ENCODE data around the gene TMEM255B.

The TMEM255B gene

GRCh38 chr13:113770937-113771336 lies 11.9 kb downstream of the TMEM255B start (continued):
- TF ChIP-seq ZNF565 (CRISPR knock-in tag; conservative IDR thresholded peaks at IDR 0.05; ENCODE audit: low read depth) = no peak
- TF ChIP-seq PPARA (CRISPR knock-in tag; IDR thresholded peaks at IDR 0.05; ENCODE audit: borderline replicate concordance) = no peak

- ATAC-seq = no peak
- TF ChIP-seq PPARA (CRISPR knock-in tag; IDR thresholded peaks at IDR 0.05; ENCODE audit: borderline replicate concordance) = no peak
- TF ChIP-seq, protein P1, sequence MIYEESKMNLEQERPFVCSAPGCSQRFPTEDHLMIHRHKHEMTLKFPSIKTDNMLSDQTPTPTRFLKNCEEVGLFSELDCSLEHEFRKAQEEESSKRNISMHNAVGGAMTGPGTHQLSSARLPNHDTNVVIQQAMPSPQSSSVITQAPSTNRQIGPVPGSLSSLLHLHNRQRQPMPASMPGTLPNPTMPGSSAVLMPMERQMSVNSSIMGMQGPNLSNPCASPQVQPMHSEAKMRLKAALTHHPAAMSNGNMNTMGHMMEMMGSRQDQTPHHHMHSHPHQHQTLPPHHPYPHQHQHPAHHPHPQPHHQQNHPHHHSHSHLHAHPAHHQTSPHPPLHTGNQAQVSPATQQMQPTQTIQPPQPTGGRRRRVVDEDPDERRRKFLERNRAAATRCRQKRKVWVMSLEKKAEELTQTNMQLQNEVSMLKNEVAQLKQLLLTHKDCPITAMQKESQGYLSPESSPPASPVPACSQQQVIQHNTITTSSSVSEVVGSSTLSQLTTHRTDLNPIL (CRISPR knock-in tag; IDR thresholded peaks at IDR 0.05; ENCODE audit: low read depth) = no peak
- TF ChIP-seq TSHZ2 (CRISPR knock-in tag; IDR thresholded peaks at IDR 0.05) = no peak
- TF ChIP-seq ARNTL (CRISPR knock-in tag; IDR thresholded peaks at IDR 0.05; ENCODE audit: borderline replicate concordance, low read depth) = no peak
- TF ChIP-seq TCF4 (CRISPR knock-in tag; IDR thresholded peaks at IDR 0.05; ENCODE audit: borderline replicate concordance) = no peak
Measured at GRCh38 chr13:113771709-113772331, 12.8 kb downstream of the TMEM255B start.

DNA sequence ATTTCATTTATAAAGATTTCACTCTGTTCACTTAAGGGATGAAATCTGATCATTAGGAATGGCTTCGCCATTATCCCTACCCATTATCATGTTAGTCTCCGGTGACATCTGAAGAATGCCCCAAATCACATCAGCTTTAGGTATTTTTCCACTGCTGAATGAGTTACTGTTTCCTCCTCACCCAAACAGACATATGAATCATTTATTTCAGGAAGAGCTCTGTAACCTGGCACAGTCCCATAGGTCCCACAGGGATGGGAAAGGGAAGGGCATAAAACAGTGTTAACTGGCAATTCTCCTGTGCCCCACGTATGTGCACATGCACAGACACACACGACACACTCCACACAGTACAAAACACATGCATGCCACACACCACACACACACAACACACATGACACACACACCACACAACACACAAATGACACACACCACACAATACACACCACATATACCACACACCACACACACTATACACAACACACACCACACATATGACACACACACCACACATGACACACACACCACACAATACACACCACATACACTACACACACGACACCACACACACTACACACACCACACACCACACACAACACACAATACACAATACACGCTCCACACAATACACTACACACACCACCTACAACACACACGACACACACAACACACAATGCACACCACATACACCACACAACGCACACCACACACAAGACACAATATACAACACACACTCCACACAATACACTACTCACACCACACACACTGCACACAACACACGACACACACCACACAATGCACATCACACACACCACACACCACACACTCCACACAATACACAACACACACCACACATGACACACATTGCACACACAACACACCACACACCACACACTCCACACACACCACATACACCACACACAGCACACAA lies 15.4 kb downstream of the TMEM255B start:
- TF ChIP-seq ISL1 (CRISPR knock-in tag; IDR thresholded peaks at IDR 0.05) (peak; percentile 79), GLIS3 (CRISPR knock-in tag; IDR thresholded peaks at IDR 0.05) (no peak), RARB (CRISPR knock-in tag; IDR thresholded peaks at IDR 0.05) (no peak), ZNF565 (CRISPR knock-in tag; conservative IDR thresholded peaks at IDR 0.05; ENCODE audit: low read depth) (no peak), PPARA (CRISPR knock-in tag; IDR thresholded peaks at IDR 0.05; ENCODE audit: borderline replicate concordance) (no peak), SNAI2 (CRISPR knock-in tag; IDR thresholded peaks at IDR 0.05) (no peak), ZNF70 (CRISPR knock-in tag; IDR thresholded peaks at IDR 0.05) (no peak)
- ATAC-seq = peak; percentile 65

GRCh38 chr13:113775451-113776145 lies 16.6 kb downstream of the TMEM255B start:
- ATAC-seq = no peak
- no peak for TF ChIP-seq ZFP3 (CRISPR knock-in tag; IDR thresholded peaks at IDR 0.05)
- TF ChIP-seq BACH2 (CRISPR knock-in tag; IDR thresholded peaks at IDR 0.05; ENCODE audit: borderline replicate concordance) = no peak

- no peak for TF ChIP-seq ZFP30 (CRISPR knock-in tag; IDR thresholded peaks at IDR 0.05)
- TF ChIP-seq ISL1 (CRISPR knock-in tag; IDR thresholded peaks at IDR 0.05) = no peak
- TF ChIP-seq ZFP3 (CRISPR knock-in tag; IDR thresholded peaks at IDR 0.05) = no peak
- no peak for TF ChIP-seq ZNF565 (CRISPR knock-in tag; conservative IDR thresholded peaks at IDR 0.05; ENCODE audit: low read depth)
Measured at GRCh38 chr13:113776231-113777125, 17.5 kb downstream of the TMEM255B start.

More at GRCh38 chr13:113776231-113777125, 17.5 kb downstream of the TMEM255B start:
- ATAC-seq = no peak
